OCI-M2 (cell line): Measurements from ENCODE around the gene BCR.

Experiments
- DNase-seq: peaks from one replicate; lab custom pipeline; 2025; ENCODE audit not compliant: unreplicated experiment; lab: John Stamatoyannopoulos, UW

BCR gene

GRCh38 chr22:23150762-23151161, 29.5 kb upstream of the BCR start:
- DNase-seq = no peak

DNA sequence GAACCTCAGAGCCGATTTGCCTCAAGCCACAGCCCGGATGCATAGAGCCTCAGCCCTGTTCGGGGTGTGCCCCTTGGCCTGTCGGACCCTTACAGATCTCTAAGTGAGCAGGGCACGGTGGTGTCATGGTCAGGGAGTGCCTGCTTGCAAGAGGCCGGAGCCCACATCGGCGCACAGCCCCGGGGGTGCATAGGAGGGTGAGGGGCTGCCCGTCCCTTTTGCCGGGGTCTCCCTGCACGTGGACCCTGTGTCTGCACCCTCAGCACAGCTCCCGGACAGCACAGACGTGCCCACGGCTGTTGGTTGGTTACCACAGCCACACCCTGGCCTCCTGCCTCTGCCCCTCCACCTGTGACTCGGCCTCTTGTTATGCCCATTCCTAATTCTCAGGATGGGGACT, 28.5 kb upstream of the BCR start:
- DNase-seq = no peak

DNA sequence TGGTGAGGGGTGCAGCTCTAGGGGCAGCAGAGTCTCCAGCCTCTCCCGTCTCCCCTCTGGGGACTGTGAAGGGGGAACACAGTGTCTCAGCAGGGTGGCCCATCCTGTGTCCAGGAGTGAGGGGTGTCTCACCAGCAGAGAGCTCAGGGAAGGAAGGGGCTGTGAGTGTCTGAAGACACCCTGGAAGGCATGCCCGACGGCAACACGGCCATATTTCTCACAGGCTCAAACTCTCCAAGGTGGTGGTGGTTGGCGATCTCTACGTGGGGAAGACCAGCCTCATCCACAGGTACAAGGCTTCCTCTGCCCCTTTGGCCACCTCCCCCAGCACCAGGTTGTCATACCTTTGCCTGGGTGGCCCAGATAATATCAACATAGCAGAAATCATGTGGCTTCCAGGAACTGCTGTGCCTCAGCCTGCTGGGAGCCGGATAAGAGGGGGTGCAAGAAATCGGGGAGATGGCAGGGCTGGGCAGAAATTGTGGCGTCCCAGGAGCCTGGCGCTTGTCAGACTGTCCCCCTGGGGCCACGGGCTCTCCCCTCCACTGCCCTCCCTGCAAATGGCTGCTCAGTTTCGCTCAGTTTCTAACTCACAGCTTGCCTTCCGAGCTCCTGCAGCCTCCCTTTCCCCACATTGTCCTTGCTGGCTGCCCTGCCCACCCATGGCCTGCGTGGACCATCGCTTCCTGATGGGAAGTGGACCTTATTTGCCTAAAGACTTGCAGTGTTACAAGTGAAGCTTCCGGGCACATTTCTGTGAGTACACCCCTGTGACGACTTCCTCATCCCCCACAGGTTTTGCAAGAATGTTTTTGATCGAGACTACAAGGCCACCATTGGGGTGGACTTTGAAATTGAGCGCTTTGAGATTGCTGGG, 27.8 kb upstream of the BCR start:
- DNase-seq = no peak

GRCh38 chr22:23153994-23154393, 26.3 kb upstream of the BCR start:
- DNase-seq = no peak

DNA sequence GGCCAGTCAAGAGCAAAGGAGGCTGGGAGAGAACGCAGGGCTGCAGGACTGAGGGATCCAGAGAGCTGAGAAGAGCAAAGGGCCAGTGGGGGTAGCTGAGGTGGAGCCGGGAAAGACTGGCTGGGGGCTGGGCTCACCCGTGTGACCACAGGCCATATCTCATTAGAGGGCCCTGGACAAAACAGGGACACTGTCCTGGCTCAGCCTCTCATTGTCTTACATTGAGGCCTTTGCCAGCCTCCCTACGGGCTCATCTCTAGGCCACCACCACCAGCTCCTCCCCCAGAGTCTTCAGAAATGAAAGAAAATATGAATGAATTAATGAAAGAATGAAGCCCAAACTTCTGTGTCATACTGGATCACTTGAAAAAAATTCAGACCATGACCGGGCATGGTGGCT, 25.8 kb upstream of the BCR start:
- DNase-seq = no peak

- no peak for DNase-seq
These were observed 25.2 kb upstream of the BCR start for GRCh38 chr22:23155143-23155542.

DNA sequence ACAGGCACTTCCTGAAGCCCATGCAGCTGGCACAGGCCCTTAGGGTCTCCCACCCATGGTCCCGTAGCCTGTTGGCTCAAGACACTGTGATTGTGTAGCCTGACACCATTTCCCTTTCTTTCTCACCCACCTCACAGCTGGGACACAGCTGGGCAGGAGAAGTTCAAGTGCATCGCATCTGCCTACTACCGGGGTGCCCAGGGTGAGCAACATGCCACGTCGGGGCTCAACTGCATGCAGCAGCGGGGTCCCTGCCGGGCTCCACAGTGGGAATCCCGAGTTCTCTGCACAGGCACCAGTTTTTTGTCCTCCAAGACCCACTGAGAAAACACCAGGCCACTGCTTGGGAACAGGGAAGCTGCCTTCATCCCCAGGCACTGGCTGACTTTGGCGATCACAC, 24.5 kb upstream of the BCR start:
- no peak for DNase-seq

- no peak for DNase-seq
These were observed 24.0 kb upstream of the BCR start for GRCh38 chr22:23156286-23156685.

- DNase-seq = no peak
These were observed 22.5 kb upstream of the BCR start for GRCh38 chr22:23157560-23158515.

DNA sequence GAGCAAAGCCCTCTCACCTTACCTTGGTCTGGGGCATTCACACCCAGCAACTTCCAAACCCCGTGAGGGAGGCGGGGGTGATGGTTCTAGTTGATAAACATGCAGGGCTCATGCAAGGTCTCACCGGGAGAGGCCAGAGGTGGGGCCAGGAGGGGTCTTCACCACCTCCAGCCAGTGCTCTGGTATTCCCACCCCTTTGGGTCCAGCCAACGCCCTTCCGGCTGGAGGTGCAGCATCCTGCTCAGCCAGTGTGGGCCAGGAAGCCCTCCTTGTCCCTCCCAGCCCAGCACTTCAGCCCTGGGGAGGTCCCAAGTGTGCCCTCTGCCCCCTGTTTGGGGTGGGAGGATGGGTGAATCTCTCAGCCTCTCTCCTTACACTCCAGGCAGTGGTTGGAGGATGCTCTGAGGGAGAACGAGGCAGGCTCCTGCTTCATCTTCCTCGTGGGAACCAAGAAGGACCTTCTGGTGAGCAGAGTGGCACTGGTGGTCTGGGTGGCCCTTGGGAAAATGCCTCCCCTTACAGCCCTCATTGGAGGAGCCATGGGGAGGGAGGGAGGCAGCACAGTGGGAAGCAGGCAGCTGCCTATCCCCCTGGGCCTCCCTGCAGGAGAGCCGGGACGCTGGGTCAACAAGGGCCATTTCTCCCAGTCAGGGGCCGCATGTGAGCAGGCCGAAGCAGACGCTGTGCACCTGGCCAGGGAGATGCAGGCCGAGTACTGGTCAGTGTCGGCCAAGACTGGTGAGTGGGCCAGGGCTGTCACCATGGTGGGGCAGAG, 21.6 kb upstream of the BCR start:
- no peak for DNase-seq

GRCh38 chr22:23159291-23159630, 21.0 kb upstream of the BCR start:
- no peak for DNase-seq

- DNase-seq = no peak
These were observed 19.3 kb upstream of the BCR start for GRCh38 chr22:23161029-23161428.

DNA sequence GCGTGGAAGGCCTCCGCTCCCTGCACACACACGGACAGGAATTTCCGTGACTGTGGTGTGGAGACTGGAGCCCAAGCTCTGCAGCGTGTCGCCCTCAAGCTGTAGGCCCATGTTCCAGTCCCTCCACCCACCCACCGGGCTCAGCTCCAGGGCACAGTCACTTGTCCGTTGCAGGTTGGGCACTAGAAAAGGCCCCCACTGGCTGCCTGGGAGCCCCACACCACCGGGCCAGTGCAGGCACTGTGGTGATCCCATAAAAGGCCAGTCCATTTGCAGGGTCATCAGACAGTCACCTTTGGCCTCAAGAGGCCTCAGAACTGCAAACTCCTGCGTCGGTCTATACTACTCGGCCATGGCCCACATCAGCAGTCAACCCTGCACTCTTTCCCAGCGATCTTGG, 18.7 kb upstream of the BCR start:
- no peak for DNase-seq

GRCh38 chr22:23163665-23164064, 16.6 kb upstream of the BCR start:
- DNase-seq = no peak

GRCh38 chr22:23164091-23164490, 16.2 kb upstream of the BCR start:
- no peak for DNase-seq

DNA sequence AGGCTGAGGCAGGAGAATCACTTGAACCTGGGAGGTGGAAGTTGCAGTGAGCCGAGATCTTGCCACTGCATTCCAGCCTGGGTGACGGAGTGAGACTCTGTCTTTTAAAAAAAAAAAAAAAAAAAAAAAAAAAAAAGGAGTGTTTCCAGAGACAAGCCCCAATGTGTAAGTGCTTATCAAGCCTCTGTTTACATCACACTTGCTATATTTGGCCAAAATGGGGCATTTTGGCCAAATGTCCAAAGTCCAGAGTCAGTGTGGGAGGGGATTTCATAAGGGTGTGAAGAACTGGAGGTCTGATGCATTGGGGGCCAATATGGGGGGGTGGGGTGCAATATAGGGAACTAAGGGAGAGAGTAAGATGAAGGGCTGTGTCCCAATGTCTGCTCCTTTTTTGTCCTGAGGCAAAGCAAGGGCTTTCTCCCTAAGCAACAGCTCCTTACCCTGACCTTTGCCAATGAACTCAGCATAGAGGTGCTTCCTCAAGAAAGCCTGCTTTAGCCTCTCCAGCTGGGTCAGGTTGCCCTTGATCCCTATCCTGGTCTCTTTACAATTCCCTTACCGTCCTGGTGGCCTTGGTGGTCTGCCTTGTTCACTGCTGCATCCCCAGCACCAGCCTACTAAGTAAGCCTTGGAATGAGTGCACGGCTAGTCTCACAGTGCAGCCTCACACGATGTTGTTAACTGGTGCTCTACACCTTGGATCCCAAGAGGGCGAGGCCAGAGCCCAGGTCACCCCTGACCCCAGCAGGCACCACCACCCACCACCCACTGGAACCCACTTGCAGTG, 14.1 kb upstream of the BCR start:
- no peak for DNase-seq

DNA sequence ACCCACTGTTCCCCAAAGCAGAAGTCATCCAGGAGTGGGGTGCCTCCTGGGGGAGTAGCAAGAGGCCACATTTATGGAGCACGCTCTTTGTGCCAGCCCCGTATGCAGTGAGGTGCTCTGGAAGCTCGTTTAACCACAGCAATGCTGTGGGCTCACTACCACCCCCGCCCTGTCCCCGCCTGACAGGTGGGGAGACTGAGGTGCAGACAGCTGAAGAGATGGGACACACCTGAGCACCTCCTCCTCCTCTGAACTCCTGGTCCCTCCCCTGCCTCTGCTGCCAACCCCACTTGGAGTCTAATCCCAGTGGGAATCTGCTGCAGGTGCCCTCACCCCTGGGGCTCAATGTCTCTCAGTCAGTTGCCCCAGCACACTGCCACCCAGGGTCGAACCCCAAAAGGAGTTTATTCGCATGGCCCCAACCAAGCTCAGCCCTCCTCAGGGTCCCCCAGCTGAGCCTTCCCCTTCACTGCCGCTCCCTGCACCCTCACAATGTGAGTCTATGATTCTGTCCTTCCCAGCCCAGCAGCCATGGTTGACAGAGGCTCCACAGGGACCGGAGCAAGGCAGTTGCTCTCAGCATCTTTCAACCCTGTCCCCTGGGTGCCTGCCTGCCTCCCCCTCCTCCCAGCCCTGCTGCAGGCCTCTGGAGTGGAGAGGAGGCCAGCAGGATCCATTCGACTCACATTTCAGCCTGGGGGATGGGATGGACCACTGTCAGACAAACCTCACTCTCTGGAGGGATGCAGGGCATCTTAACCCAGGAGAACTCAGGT, 13.3 kb upstream of the BCR start:
- DNase-seq = no peak

DNA sequence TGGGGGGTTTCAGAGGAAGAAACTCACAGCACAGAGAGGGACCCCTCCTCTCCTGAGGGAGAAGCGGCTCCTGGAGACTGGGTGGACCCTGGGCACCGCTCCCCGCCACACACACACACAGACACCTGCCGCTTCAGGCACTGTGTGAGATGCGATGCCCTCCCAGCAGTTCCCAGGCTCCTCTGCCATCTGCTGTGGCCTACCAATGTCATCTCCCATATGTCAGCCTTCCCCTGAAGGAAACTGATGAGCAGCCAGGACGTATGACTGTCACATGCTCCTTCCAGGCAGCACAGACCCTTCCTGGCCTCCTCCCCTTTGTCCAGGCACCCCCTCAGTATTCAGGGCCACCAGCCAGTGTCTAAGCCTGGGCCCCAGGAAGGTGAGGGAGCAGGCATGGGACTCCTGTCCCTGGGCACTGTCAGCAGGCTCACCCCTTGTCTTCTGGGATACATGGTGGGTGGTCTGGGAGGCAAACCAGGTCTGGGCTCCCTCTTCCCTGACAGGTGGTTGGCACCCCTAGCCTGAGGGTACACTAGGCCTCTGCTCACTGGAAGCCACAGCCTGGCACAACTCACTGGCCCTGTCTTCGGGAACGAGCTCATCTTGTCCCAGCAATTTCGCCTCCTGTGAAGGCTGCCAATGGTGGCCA, 11.8 kb upstream of the BCR start:
- no peak for DNase-seq

- no peak for DNase-seq
These were observed 11.3 kb upstream of the BCR start for GRCh38 chr22:23169043-23169406.
